RWPE2 (cell line): Measurements from ENCODE around the gene GMPR2.
"Not testable (repeated sequence)": the region's sequence is repeated elsewhere in the genome, so short reads cannot be mapped to it uniquely, and the experiment has no call there.

ENCODE experiments used
- ATAC-seq: fragments of 200-7000 bp; cut with Tn5 transposase; 3 replicates; pipeline ENCODE4 v1.9.1; 2021; ENCODE audit warnings: low read depth
- DNase-seq: peaks from one replicate; pipeline ENCODE4 v3.0.0-alpha.2; 2020; ENCODE audit warnings: low spot score
- H3K27ac ChIP-seq: fragments of 450-650 bp; 2 replicates; pipeline ENCODE4 v1.5.1; 2017; ENCODE audit warnings: mild to moderate bottlenecking; ENCODE audit not compliant: poor library complexity, severe bottlenecking
- H3K27me3 ChIP-seq: fragments of 250-450 bp; sonication (Bioruptor Pico); 2 replicates; pipeline ENCODE4 v1.5.1; 2021; ENCODE audit warnings: mild to moderate bottlenecking, moderate library complexity; ENCODE audit not compliant: insufficient read depth, poor library complexity, severe bottlenecking
- H3K36me3 ChIP-seq: fragments of 250-450 bp; sonication (Bioruptor Pico); 2 replicates; pipeline ENCODE4 v1.5.1; 2020; ENCODE audit warnings: low read depth, mild to moderate bottlenecking, moderate library complexity
- H3K4me1 ChIP-seq: fragments of 250-450 bp; sonication (Bioruptor Pico); 2 replicates; pipeline ENCODE4 v1.5.1; 2021; ENCODE audit warnings: mild to moderate bottlenecking, moderate library complexity; ENCODE audit not compliant: insufficient read depth, poor library complexity, severe bottlenecking
- H3K4me3 ChIP-seq: fragments of 250-450 bp; sonication (Bioruptor Pico); 2 replicates; pipeline ENCODE4 v1.5.1; 2021; ENCODE audit warnings: mild to moderate bottlenecking, moderate library complexity; ENCODE audit not compliant: severe bottlenecking
- H3K9me3 ChIP-seq: fragments of 250-450 bp; sonication (Bioruptor Pico); 2 replicates; pipeline ENCODE4 v1.5.1; 2021; ENCODE audit warnings: mild to moderate bottlenecking, moderate library complexity; ENCODE audit not compliant: severe bottlenecking
- CTCF ChIP-seq: fragments of 450-650 bp; IDR thresholded peaks from one replicate; pipeline ENCODE4 v1.5.1; 2017; ENCODE audit warnings: mild to moderate bottlenecking, moderate library complexity; ENCODE audit not compliant: poor library complexity, severe bottlenecking

GMPR2 gene

GRCh38 chr14:24213866-24214662 is 18.7 kb upstream of the GMPR2 start:
- TF ChIP-seq CTCF = peak; percentile 10
- H3K36me3 ChIP-seq = peaks cover 62% of the 10 kb centered on the region

DNA sequence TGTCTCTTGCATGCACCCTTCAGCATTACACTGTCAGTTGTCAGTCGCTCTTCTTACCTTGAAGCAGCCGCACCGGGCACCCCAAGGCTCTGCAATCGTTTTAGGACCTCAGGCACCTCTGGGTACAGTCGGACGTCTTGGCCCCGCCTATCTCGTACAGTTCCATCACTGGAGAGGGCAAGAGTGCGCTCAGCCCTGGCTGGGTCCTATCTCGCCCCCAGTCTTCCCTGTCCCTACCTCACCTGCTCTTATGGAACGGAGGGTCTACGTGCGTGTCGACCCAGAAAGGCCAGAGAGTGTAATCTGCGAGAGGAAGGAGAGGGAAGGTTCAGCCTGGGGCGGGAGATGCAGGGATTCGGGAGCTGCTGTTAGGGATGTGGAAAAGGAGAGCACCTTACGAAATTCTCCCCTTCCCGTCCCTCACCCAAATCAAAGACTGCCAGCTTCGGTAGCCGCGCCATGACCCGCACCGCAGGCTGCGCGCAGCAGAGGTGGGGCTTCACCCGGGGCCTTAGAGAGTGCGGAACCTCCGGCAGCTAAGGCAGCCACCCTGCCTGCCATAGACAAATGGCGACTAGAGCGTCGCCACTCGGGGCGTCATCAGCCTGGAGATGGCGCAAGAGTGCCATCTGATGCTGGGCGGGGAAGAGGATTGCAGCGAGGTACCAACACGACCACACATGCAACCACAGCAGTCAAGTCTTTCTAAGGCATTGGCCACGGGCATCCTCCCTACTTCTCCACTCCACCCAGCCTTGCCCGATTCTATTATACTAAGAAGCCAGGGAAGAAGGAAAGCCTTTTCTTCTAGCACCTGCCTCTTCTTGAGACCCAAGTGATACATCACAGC is 17.0 kb upstream of the GMPR2 start, which contains the start of gene MDP1:
Gene MDP1, minus strand, starts transcription at position 572 of the 850 bp plus-strand sequence. Its CDS starts 111 bp downstream, at position 461.
- Histone ChIP-seq H3K36me3 (peaks cover 56% of the 10 kb centered on the region), H3K4me1 (peaks cover 13% of the 10 kb centered on the region), H3K27ac (peak within 1 kb of the TSS; percentile 82), H3K9me3 (no peaks in the 10 kb centered on the region), H3K4me3 (peak within 1 kb of the TSS; percentile 54), H3K27me3 (no peaks in the 10 kb centered on the region)
- DNase-seq (peak; percentile 83), ATAC-seq (peak; percentile 55)
- TF ChIP-seq CTCF = peak; percentile 91

More at GRCh38 chr14:24213866-24214662, 18.7 kb upstream of the GMPR2 start:
- ATAC-seq (no peak), DNase-seq (no peak)
- H3K4me3 ChIP-seq = peak overlapping the region; percentile 79
- peak overlapping the region; percentile 82 for H3K27ac ChIP-seq
- no peaks in the 10 kb centered on the region for H3K27me3 ChIP-seq
- H3K9me3 ChIP-seq = no peaks in the 10 kb centered on the region
- H3K4me1 ChIP-seq = peaks cover 13% of the 10 kb centered on the region

DNA sequence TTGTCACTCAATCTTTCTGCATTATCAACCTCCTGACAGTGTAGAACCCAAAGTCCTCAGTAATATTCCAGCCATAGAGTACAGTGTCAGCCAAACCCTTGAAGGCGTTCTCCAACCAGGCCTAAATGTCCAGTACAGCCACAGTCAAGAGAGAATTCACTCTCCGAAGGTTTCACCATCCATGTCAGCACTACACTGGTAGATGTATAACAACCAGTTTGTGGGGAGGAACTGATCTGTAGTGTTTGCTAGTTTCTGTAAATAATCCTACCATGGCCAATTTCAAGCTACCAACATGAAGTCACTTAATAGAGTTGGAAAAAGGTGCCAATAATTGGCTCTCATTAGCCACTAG is 16.4 kb upstream of the GMPR2 start:
- peaks cover 53% of the 10 kb centered on the region for H3K36me3 ChIP-seq
- TF ChIP-seq CTCF = no peak
- ATAC-seq (no peak), DNase-seq (no peak)
- peak overlapping the region; percentile 82 for H3K27ac ChIP-seq
- H3K4me1 ChIP-seq = peaks cover 13% of the 10 kb centered on the region
- no peaks in the 10 kb centered on the region for H3K27me3 ChIP-seq
- no peaks in the 10 kb centered on the region for H3K9me3 ChIP-seq
- H3K4me3 ChIP-seq = peak overlapping the region; percentile 54

DNA sequence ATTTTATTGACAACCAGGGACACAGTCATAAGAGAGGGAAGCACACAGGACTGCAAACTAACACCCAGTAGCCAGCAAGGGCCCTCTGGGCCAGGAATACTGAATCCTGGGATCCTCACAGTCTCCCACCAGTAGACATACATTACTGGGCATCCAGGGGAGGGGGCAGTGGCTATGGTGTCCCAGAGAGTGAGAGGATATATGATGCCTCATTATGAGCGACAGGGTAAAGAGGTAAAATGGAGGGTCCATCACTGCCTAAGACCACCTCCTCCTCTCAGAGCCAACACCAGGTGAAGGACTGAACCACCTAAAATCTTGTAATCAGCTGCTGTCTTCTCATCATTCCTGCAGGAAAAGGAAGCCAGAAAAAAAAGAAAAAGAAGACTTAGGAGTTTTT is 15.9 kb upstream of the GMPR2 start:
- Histone ChIP-seq H3K27ac (peak overlapping the region; percentile 82), H3K4me1 (peaks cover 13% of the 10 kb centered on the region)
- not testable (repeated sequence) for H3K9me3 ChIP-seq

DNA sequence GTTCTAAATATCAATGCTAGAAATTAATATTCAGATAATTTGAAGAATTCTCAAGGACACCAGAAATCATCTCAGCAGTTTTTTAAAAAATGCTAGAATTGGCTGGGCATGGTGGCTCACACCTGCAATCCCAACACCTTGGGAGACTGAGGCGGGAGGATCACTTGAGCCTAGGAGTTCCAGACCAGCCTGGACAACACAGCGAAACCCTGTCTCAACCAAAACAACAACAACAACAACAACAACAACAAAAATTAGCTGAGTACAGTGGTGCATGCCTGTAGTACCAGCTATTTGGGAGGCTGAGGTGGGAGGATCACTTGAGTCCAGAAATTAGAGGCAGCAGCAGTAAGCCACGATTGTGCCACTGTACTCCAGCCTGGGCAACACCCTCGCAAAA is 13.6 kb upstream of the GMPR2 start:
- Histone ChIP-seq H3K4me3 (no peak overlapping the region), H3K4me1 (peaks cover 11% of the 10 kb centered on the region), H3K27ac (no peak overlapping the region), H3K36me3 (peaks cover 57% of the 10 kb centered on the region), H3K9me3 (no peaks in the 10 kb centered on the region), H3K27me3 (no peaks in the 10 kb centered on the region)
- ATAC-seq (no peak), DNase-seq (no peak)
- no peak for TF ChIP-seq CTCF

More for the DNA sequence above, 15.9 kb upstream of the GMPR2 start:
- H3K27me3 ChIP-seq, DNase-seq, ATAC-seq, H3K4me3 ChIP-seq: not testable (repeated sequence)
- H3K36me3 ChIP-seq = peaks cover 52% of the 10 kb centered on the region
